OCI-LY3 (cell line): ENCODE measurements around the gene AANAT.

ENCODE experiments used
- EZH2phosphoT487 ChIP-seq: fragments of 200-600 bp; shearing (Covaris generic); IDR thresholded peaks from 2 replicates; pipeline ENCODE4 v1.6.1; 2018; ENCODE audit warnings: antibody characterized with exemption, mixed run types, low read depth
- TF ChIP-seq, protein P1 (sequence below): fragments of 200-600, 300-600 bp; sonication (generic); IDR thresholded peaks from 2 replicates; pipeline ENCODE4 v1.5.1; 2014; ENCODE audit warnings: antibody characterized with exemption, low read length, low read depth

DNA sequence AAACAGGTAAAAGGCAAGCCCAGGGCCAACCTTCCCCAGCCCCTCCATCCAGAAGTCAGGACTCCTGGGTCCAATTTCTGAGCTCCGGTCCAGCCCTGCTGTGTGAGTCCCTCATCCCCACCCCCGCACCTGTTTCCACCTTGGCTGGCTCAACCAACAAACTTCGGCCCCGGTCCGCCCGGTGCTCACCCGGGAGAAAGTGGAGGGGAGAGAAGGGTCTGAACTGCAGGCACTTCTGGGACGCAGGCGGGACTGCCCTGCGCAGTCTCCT is 33.3 kb downstream of the AANAT start:
- TF ChIP-seq, protein P1, sequence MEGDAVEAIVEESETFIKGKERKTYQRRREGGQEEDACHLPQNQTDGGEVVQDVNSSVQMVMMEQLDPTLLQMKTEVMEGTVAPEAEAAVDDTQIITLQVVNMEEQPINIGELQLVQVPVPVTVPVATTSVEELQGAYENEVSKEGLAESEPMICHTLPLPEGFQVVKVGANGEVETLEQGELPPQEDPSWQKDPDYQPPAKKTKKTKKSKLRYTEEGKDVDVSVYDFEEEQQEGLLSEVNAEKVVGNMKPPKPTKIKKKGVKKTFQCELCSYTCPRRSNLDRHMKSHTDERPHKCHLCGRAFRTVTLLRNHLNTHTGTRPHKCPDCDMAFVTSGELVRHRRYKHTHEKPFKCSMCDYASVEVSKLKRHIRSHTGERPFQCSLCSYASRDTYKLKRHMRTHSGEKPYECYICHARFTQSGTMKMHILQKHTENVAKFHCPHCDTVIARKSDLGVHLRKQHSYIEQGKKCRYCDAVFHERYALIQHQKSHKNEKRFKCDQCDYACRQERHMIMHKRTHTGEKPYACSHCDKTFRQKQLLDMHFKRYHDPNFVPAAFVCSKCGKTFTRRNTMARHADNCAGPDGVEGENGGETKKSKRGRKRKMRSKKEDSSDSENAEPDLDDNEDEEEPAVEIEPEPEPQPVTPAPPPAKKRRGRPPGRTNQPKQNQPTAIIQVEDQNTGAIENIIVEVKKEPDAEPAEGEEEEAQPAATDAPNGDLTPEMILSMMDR = no peak
- TF ChIP-seq EZH2phosphoT487 = no peak
